HG03469 (cell line): ENCODE data around the gene GTF2H3.

ENCODE experiments used
- ATAC-seq: cut with Tn5 transposase; IDR thresholded peaks from one replicate; pipeline ENCODE4 v1.9.1; 2021; ENCODE audit warnings: mild to moderate bottlenecking, moderate library complexity, moderate number of reproducible peaks; ENCODE audit not compliant: unreplicated experiment

GTF2H3 gene

GRCh38 chr12:123696646-123697045 lies 63.0 kb downstream of the GTF2H3 start:
- ATAC-seq = no peak

- ATAC-seq = no peak
Measured at GRCh38 chr12:123705935-123706334, 72.3 kb downstream of the GTF2H3 start.

- no peak for ATAC-seq
Measured at GRCh38 chr12:123707466-123707865, 73.8 kb downstream of the GTF2H3 start.
